ENCODE results near the gene RASA3.

DNA sequence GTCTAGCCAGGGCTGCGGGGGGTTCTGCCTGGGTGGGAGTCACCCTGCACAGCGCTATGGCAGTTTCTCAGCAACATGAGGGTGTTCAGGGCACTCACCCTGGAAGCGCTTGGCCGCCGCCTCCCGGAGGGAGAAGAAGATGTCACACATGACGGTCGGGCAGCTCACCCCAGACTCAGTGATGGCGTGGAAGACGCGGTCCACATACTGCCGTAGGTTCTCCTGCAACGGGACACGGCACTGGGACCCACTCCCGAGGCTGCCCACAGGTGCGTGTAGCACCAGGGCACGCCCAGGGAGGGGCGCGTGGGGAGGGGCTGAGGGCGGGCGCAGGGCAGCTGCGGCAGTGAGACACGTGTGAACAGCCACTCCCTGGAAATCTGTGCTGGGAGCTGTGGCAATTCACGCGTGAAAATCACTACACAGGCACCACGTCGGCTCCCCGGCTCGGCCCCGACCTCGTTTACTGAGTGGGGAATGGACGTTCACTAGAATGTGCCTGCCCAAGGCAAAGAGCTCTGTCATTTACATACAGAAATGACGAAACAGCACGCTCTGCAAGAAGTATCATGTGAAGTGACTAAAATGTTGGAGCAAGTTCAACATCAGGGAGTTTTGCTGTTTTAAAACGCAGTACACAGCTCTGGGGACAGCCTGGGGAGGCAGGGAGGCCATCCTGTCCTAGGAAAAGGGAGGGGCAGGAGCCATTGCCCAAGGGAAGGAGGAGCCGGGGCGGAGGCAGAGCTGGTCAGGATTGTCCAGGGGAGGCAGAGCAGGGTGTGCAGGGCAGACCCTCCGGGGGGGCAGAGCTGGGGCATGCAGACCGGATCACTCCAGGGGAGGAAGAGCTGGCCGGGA, 117.1 kb downstream of the RASA3 start:
- TF ChIP-seq, protein P1, sequence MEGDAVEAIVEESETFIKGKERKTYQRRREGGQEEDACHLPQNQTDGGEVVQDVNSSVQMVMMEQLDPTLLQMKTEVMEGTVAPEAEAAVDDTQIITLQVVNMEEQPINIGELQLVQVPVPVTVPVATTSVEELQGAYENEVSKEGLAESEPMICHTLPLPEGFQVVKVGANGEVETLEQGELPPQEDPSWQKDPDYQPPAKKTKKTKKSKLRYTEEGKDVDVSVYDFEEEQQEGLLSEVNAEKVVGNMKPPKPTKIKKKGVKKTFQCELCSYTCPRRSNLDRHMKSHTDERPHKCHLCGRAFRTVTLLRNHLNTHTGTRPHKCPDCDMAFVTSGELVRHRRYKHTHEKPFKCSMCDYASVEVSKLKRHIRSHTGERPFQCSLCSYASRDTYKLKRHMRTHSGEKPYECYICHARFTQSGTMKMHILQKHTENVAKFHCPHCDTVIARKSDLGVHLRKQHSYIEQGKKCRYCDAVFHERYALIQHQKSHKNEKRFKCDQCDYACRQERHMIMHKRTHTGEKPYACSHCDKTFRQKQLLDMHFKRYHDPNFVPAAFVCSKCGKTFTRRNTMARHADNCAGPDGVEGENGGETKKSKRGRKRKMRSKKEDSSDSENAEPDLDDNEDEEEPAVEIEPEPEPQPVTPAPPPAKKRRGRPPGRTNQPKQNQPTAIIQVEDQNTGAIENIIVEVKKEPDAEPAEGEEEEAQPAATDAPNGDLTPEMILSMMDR (conservative IDR thresholded peaks at IDR 0.05; ENCODE audit: low read length), result no peak
- no peak for TF ChIP-seq EZH2phosphoT487 (IDR thresholded peaks at IDR 0.05; ENCODE audit: borderline replicate concordance)
